ENCODE results near the gene C6orf141.
"Not testable (repeated sequence)": the region's sequence is repeated elsewhere in the genome, so short reads cannot be mapped to it uniquely, and the experiment has no call there.

The C6orf141 gene

GRCh38 chr6:49570474-49571079 is 20.1 kb downstream of the C6orf141 start:
- no peak for DNase-seq (ENCODE audit: extremely low read depth in 1 of 2, low read depth in 1 of 2)

GRCh38 chr6:49576618-49577017 is 26.1 kb downstream of the C6orf141 start:
- no peak for DNase-seq (ENCODE audit: extremely low read depth in 1 of 2, low read depth in 1 of 2)

GRCh38 chr6:49579649-49580048 is 29.2 kb downstream of the C6orf141 start:
- no peak for DNase-seq (ENCODE audit: extremely low read depth in 1 of 2, low read depth in 1 of 2)

GRCh38 chr6:49582529-49582928 is 32.1 kb downstream of the C6orf141 start:
- DNase-seq (ENCODE audit: extremely low read depth in 1 of 2, low read depth in 1 of 2), result no peak

- DNase-seq (ENCODE audit: extremely low read depth in 1 of 2, low read depth in 1 of 2), result not testable (repeated sequence)
Measured at GRCh38 chr6:49587262-49587661, 36.8 kb downstream of the C6orf141 start.
